G401.6 (cell line): Measurements from ENCODE around the gene SLC6A12.
"Not testable (repeated sequence)": the region's sequence is repeated elsewhere in the genome, so short reads cannot be mapped to it uniquely, and the experiment has no call there.

Source experiments
- FAIRE-seq: peaks from 2 replicates; lab custom pipeline; 2012; peaks lifted over from hg19 to GRCh38; lab: Jason Lieb, UNC

Gene SLC6A12

GRCh38 chr12:214003-214741, at the start of gene SLC6A12:
Gene SLC6A12, minus strand, starts transcription at chr12:214157. Its CDS starts 4,171 bp downstream, at chr12:209986.
- no peak for FAIRE-seq

DNA sequence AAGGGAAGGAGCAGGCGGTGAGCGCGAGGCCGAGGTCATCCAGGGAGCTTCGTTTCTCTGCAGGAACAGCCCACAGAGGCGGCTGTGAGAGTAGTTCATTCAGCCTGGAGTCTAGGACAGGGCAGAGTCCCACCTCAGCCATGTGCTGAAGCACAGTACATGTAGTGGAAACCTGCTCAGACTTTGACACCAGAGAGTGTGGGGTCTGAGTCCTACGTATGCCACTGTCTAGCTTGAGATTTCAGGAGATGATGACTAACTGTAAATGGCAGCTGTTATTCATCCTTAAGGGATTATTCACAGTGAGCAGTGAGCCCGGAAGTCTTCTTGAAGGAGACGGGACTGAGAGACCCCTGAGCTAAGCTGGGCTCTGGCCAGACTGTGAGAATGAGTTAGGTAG, 49.6 kb upstream of the SLC6A12 start:
- FAIRE-seq: no peak

GRCh38 chr12:262817-263216, 48.9 kb upstream of the SLC6A12 start, which contains the start of gene SLC6A13:
Gene SLC6A13, minus strand, starts transcription at chr12:262836. Its CDS starts 2,784 bp downstream, at chr12:260052.
- FAIRE-seq: no peak

DNA sequence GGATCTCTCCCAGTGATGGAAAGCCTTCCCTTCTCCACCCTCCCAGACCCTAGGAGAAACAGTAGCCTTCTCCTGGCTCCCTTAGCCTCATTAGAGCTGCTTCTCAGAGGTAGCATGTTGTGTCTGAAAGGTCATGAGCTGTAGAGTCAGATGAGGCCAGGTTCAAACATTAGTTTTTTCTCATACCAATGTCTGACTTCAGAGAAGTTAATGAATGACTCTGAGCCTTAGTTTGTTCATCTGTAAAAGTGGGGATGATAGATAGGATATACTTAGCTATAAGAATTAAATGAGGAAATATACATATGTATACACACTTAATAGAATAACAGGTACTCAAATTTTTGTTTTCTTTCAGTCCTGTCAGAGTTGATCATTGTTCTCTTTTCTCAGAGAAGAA, 48.2 kb upstream of the SLC6A12 start:
- no peak for FAIRE-seq

DNA sequence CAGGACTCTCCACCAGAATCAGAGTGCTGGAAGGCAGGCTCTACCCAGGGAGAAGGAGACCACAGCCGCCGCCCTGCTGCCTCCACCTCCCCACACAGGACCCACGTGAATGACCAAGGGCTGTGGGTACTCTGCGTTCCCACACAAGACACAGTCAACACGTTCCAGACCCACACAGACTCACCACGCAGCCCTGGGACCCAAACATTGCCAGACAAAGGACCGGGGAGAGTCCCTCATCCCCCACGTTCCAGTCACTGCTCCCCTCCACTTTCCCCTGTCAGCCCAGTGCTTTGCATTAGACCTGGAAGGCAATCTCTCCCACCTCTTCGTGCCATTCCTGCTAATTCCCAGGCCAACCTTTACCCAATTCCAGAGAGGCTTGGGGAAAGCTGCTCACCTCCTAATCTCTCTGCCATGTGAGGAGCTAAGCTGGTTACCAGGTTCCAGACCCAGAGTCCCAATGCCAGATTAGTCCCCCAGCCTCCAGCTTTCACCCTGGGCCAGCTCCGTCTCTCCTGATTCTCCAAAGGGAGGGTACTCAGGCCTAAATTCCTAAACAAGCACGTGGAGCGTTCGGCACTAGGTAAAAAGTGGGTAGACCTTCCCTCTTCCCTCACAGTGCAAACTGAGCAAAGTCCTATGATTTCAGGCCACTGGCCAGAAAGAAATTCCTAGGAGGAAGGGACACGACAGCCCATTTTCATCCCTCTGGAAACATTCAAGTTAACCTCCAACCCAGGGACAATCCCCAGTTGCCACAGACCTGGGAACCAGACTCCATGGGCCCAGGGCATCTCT, 43.8 kb upstream of the SLC6A12 start:
- FAIRE-seq: no peak

GRCh38 chr12:256958-257357, 43.0 kb upstream of the SLC6A12 start:
- no peak for FAIRE-seq

DNA sequence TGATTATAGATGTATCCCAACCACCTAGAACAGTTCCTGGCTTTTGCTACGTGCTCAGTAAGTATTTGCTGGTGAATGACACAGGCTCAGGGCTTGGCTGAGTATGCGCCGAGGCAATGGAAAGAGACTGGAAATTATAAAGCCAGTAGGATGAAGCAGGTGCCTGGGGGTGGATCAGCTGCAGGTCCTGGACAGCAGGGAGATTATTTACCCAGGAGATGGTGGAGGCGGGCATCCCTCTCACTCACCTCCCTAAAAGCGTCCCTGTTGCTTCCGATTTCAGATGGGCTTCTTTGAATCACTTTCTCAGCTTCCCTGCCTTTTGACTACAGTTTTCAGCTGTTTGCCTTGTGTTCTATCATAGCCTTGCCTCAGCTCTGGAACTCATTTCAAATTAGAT, 42.3 kb upstream of the SLC6A12 start:
- no peak for FAIRE-seq

- no peak for FAIRE-seq
Observed at GRCh38 chr12:254912-255311, 41.0 kb upstream of the SLC6A12 start.

DNA sequence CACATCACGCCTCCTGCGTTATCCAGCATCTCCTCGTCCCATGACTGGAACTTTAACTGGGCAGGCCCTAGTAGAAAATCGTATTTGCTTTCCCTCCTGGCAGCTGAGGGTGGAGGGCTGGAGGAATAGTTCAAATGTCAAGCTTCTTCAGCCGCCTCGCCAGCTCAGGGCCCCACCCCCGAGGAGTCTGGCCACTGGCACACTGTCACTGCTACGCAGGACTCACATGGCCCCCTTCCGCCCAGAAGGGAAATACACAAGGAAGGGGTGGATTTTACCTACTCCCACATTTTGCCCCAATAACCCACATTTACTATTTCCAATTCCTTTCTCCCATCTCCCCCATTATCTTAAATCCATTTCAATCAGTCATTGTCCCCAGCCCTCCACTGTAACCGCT, 40.1 kb upstream of the SLC6A12 start:
- FAIRE-seq: no peak

DNA sequence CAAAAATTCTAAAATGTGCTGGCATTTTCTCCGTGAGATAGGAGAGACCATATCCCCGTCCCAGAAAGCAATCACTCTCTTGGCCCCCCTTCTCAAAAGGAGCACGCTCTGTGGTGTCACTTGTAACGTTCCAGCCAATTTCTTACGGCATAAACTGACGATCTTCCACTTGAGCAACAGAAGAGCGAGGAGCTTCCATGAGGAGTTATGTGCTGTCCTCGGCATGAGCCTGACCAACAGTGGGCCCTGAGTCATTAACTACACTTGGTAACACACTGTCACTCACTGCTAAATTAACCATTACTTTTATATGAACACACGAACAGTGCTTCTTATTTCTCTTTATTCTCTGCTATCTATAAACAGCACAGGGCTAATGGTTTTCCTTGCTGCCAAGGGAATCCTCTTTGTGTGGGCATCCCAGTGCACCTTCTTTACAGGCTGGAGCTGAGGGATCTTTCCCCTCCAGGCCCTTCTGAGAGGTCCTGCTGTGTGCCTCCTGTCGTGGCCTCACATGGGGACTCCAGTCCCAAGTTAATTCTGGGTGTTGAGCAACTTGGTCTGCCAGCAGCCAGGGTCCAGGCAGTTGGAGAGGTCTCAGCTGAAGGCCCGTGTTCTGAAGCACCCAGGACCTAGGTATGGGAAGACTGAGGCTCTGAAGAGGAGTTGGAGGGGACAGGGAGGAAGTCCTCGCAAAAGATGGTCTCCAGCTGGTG, 39.3 kb upstream of the SLC6A12 start:
- FAIRE-seq: no peak

DNA sequence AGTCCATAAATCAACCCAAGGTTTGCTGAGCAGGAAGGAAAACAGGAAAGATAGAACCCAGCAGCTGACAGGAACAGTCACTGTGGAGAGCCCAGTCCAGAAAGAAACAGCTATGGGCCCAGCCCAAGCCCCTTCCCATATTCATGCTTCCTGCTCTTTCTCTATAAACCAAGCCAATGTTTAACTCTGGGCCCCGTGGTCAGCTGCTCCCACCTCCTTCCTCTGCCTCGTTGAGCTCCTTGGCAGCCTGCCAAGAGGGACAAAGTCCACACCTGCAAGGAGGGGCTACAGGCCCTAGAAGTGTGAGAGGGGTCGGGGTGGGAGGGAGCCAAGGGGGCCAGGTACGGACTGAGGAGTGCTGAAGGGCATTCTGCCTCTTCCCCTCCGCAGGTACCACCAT, 38.7 kb upstream of the SLC6A12 start:
- no peak for FAIRE-seq

DNA sequence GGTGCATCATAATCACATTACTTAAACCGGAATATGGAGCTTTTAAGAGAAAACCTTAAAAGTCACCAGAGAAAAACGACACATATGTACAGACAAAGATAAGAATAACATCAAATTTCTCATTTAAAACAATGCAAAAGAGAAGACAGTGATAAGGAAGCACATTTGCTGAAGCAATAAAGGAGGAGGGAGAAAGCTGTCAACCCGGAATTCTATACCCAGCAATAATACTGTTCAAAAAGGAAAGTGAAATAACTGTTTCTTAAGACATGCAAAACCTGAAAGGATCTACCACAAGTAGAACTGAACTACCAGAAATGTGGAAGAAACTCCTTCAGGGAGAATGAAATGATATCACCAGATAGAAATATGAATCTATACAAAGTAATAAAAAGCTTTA, 33.3 kb upstream of the SLC6A12 start:
- no peak for FAIRE-seq

- FAIRE-seq: no peak
Observed at GRCh38 chr12:243381-243780, 29.4 kb upstream of the SLC6A12 start.

GRCh38 chr12:242496-242895, 28.5 kb upstream of the SLC6A12 start:
- no peak for FAIRE-seq

- no peak for FAIRE-seq
Observed at GRCh38 chr12:241266-241665, 27.3 kb upstream of the SLC6A12 start.

GRCh38 chr12:240566-240965, 26.6 kb upstream of the SLC6A12 start:
- no peak for FAIRE-seq

- no peak for FAIRE-seq
Observed at GRCh38 chr12:238736-239398, 24.9 kb upstream of the SLC6A12 start.

- FAIRE-seq: no peak
Observed at GRCh38 chr12:238116-238515, 24.2 kb upstream of the SLC6A12 start.

DNA sequence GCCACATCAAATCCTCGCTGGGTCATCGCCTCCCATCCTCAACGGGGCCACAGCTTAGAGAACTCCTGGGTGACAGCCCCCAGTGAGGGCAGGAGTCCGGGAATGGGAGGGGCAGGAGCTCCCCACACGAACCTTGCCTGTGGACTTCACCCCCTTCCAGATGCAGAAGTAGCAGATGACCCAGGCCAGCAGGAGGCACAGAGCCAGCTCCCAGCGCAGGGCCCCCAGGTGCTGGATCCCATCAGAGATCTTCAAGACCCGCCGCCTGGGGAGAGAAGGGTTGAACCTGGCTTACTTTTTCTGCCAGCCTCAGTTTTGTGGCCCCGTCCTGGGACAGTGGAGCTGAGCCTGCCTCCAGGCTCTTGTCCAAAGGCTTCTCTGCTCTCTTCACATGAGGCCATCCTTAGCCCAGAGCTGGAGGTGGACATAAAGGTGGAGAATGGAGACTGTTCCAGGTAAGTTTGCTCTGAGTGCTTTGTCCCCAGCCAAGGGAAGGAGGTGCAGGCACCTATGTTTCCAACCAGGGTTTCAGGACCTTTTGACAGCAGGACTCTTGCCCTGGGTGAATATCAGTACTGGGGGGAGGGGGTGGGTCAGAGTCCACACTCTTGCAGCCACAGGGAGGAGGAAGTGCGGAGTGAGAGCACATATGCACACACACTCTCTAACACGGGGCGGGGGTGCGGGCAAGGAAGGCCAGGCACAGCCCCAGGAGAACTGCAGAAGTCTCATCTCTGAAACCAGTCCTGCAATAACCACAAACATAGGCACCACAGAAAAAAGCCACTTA, 23.3 kb upstream of the SLC6A12 start:
- no peak for FAIRE-seq

DNA sequence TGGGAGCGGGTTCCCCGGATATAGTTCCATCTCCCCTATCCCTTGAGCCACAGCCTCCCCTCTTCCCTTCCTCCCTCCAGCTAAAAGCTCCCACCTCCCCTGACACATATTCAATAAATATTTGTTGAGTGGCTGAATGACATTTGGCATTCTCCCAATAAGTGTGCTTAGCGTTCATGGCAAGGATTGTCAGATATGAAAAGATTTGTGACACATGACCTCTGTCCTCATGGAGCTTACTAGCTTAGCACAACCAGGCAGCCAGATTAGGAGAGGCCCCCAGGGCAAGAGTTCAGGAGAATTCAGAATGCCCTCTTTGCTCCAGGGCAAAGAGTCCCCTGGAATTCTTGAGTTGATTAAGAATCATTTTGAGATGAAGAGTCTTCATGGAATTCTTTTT, 22.5 kb upstream of the SLC6A12 start:
- FAIRE-seq: no peak

DNA sequence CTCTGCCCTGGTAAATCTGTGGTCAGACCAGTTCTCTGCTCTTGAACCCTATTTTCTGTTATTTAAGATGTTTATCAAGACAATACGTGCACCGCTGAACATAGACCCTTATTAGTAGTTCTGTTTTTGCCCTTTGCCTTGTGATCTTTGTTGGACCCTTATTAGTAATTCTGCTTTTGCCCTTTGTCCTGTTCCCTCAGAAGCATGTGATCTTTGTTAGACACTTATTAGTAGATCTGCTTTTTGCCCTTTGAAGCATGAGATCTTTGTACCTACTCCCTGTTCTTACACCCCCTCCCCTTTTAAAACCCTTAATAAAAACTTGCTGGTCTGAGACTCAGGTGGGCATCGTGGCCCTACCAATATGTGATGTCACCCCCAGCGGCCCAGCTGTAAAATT, 22.0 kb upstream of the SLC6A12 start:
- not testable (repeated sequence) for FAIRE-seq
